Common myeloid progenitor, CD34-positive (primary cell): ENCODE measurements around the gene PMFBP1.

ENCODE experiments used
- CTCF ChIA-PET: fragments of 350-600 bp; sonication (Branson Sonifier 250); formaldehyde crosslinking; loops from one replicate; lab custom pipeline; 2021; ENCODE audit warnings: antibody characterized with exemption; lab: Charles Lee
- POLR2A ChIA-PET: fragments of 350-600 bp; sonication (Branson Sonifier 250); formaldehyde crosslinking; loops from one replicate; lab custom pipeline; 2021; ENCODE audit warnings: antibody characterized with exemption; lab: Charles Lee
- DNase-seq, 3 donors: peaks; one replicate each; pipeline versions ENCODE4 v3.0.0 to v3.0.0-alpha.2; 2013
- H3K27ac ChIP-seq, 2 experiments: 1 replicate in 1 of 2; 2 replicates in 1 of 2; pipeline ENCODE4 v1.7.0; 2013; ENCODE audit warnings: inconsistent platforms in 2 of 2, low read length in 2 of 2, mild to moderate bottlenecking in 2 of 2, low read depth in 1 of 2, moderate library complexity in 1 of 2; ENCODE audit not compliant: severe bottlenecking in 2 of 2, insufficient read depth in 1 of 2, poor library complexity in 1 of 2
- H3K27me3 ChIP-seq, 5 experiments: replicated peaks in 2 of 5; 1 replicate in 3 of 5; 2 replicates in 2 of 5; pipeline versions ENCODE4 v1.6.1 to v1.7.0; 2013; ENCODE audit warnings: low read length in 4 of 5, mild to moderate bottlenecking in 2 of 5, moderate library complexity in 2 of 5, inconsistent platforms in 1 of 5; ENCODE audit not compliant: insufficient read depth in 5 of 5, control insufficient read depth in 4 of 5
- H3K36me3 ChIP-seq, 4 experiments: 1 replicate in 2 of 4; 2 replicates in 2 of 4; pipeline versions ENCODE4 v1.6.1 to v1.7.0; 2013; ENCODE audit warnings: low read length in 3 of 4, control low read depth in 1 of 4, mild to moderate bottlenecking in 1 of 4; ENCODE audit not compliant: control insufficient read depth in 4 of 4, insufficient read depth in 4 of 4
- H3K4me1 ChIP-seq, 4 experiments: 1 replicate in 3 of 4; 2 replicates in 1 of 4; pipeline versions ENCODE4 v1.6.1 to v1.7.1; 2013; ENCODE audit warnings: low read length in 3 of 4, mild to moderate bottlenecking in 3 of 4, control low read depth in 1 of 4, inconsistent platforms in 1 of 4, moderate library complexity in 1 of 4; ENCODE audit not compliant: control insufficient read depth in 4 of 4, insufficient read depth in 4 of 4; ENCODE audit errors: control extremely low read depth in 1 of 4
- H3K4me3 ChIP-seq, 7 experiments: 1 replicate in 4 of 7; 2 replicates in 3 of 7; pipeline versions ENCODE4 v1.5.1 to v1.7.0; 2013; ENCODE audit warnings: mild to moderate bottlenecking in 7 of 7, low read length in 6 of 7, moderate library complexity in 6 of 7, inconsistent platforms in 2 of 7, low read depth in 2 of 7, control low read depth in 1 of 7; ENCODE audit not compliant: insufficient read depth in 4 of 7, control insufficient read depth in 1 of 7; ENCODE audit errors: extremely low read depth in 1 of 7
- H3K9me3 ChIP-seq, 5 experiments: 1 replicate in 4 of 5; 2 replicates in 1 of 5; pipeline versions ENCODE4 v1.6.1 to v1.7.1; 2013; ENCODE audit warnings: low read length in 4 of 5, mild to moderate bottlenecking in 2 of 5, inconsistent platforms in 1 of 5, low read depth in 1 of 5, moderate library complexity in 1 of 5; ENCODE audit not compliant: control insufficient read depth in 4 of 5, insufficient read depth in 2 of 5; ENCODE audit errors: control extremely low read depth in 1 of 5
- WGBS: methylation state at CpG from one replicate; pipeline ENCODE4 v1.1.5; 2013; ENCODE audit not compliant: insufficient coverage; 5-methylcytosine and 5-hydroxymethylcytosine counted together

The PMFBP1 gene

GRCh38 chr16:72125635-72126428 lies 46.1 kb downstream of the PMFBP1 start:
- WGBS: 85% methylated on average over 6 of the region's 9 CpGs
- no peaks in the 10 kb centered on the region for H3K27me3 ChIP-seq
- ChIA-PET CTCF (interaction anchor here (0.6 to 2.9 kb wide), 9 partner anchors 9 to 1980 kb away, joined by 3 to 20 read pairs (median 5); no protein-coding TSS in a partner anchor), POLR2A (no interaction called here)
- H3K9me3 ChIP-seq: no peaks in the 10 kb centered on the region
- H3K27ac ChIP-seq: no peak overlapping the region
- peaks cover 0 to 15% (median 2%) of the 10 kb centered on the region in 4 experiments for H3K4me1 ChIP-seq
- no peak overlapping the region for H3K4me3 ChIP-seq
- DNase-seq: no peak
- H3K36me3 ChIP-seq: peaks cover 0 to 2% (median 0%) of the 10 kb centered on the region in 4 experiments

DNA sequence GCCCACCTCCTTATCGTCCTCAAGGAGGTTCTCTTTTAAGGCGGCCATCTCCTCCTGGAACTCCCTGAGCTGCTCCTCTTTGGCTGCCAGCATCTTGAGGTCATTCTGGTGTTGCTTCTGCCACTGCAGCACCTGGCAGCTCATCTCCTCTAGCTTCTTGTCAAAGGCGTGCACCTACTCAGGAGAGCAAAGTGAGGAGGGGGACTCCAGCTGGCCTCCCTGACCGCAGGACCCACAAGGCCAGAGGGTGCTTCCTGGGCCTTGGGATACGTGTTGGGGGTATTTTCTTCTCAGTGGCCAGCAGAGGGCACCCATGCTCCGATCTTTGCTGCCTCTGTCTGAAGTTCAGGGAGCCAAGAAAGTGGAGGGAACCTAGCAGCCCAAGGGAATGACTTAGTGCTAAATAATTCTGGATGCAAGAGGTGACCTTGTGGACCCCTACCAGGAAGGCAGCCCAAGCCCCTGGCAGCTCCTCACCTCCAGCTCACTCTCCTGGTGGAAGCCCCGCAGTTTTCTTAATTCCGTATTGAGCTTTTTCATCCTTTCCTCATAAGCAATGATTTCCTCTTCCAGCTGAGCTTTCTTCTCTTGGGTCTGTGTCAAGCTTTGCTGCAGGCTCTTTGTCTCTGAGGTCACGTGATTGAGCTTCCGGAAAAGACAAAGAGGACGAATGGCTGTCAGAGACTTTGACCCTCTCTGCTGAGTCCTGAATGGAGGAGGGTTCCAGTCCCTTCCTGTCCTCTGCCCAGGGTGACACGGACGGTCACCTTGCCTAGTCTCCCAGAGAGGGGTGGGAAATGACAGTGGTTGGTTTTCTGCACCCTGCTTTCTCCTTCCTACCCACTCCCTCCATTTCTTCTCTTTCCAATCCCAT lies 47.0 kb downstream of the PMFBP1 start:
- Histone ChIP-seq H3K27me3 (no peaks in the 10 kb centered on the region), H3K27ac (no peak overlapping the region), H3K9me3 (no peaks in the 10 kb centered on the region), H3K36me3 (peaks cover 0 to 2% (median 0%) of the 10 kb centered on the region in 4 experiments), H3K4me1 (peaks cover 0 to 15% (median 2%) of the 10 kb centered on the region in 4 experiments), H3K4me3 (no peak overlapping the region)
- WGBS: 69% methylated on average over 8 of the region's 13 CpGs
- ChIA-PET CTCF (interaction anchor here (0.6 to 2.9 kb wide), 15 partner anchors 9 to 1981 kb away, joined by 3 to 20 read pairs (median 3); no protein-coding TSS in a partner anchor), POLR2A (no interaction called here)
- peak; percentile 56 to 80 (median 68) for DNase-seq

- H3K4me3 ChIP-seq: no peak overlapping the region
- H3K4me1 ChIP-seq: peaks cover 0 to 15% (median 2%) of the 10 kb centered on the region in 4 experiments
- ChIA-PET CTCF (interaction anchor here (0.6 to 2.9 kb wide), 10 partner anchors 8 to 1754 kb away, joined by 3 to 20 read pairs (median 4); no protein-coding TSS in a partner anchor), POLR2A (no interaction called here)
- no peaks in the 10 kb centered on the region for H3K9me3 ChIP-seq
- no peak for DNase-seq
- H3K27ac ChIP-seq: no peak overlapping the region
- H3K27me3 ChIP-seq: no peaks in the 10 kb centered on the region
- WGBS: 100% methylated on average over 3 of the region's 3 CpGs
- H3K36me3 ChIP-seq: peaks cover 0 to 2% (median under 1%) of the 10 kb centered on the region in 4 experiments
These were observed 47.8 kb downstream of the PMFBP1 start for GRCh38 chr16:72124148-72124547.

GRCh38 chr16:72123426-72123825 lies 48.5 kb downstream of the PMFBP1 start:
- ChIA-PET POLR2A (no interaction called here), CTCF (interaction anchor here (2.6 to 2.9 kb wide), 2 partner anchors 343 to 1755 kb away, joined by 10 to 20 read pairs; no protein-coding TSS in a partner anchor)
- no peak overlapping the region for H3K4me3 ChIP-seq
- no peak overlapping the region for H3K27ac ChIP-seq
- DNase-seq: no peak
- 92% methylated on average over 7 of the region's 8 CpGs for WGBS
- peaks cover 0 to 2% (median under 1%) of the 10 kb centered on the region in 4 experiments for H3K36me3 ChIP-seq
- H3K9me3 ChIP-seq: no peaks in the 10 kb centered on the region
- H3K4me1 ChIP-seq: peaks cover 0 to 15% (median 2%) of the 10 kb centered on the region in 4 experiments
- H3K27me3 ChIP-seq: no peaks in the 10 kb centered on the region

- H3K36me3 ChIP-seq: peaks cover 0 to 2% (median 0%) of the 10 kb centered on the region in 4 experiments
- ChIA-PET CTCF (interaction anchor here (2.6 kb wide), 1 partner anchor 1755 kb away, joined by 10 read pairs; no protein-coding TSS in a partner anchor), POLR2A (no interaction called here)
- H3K27ac ChIP-seq: no peak overlapping the region
- 91% methylated on average over 10 of the region's 11 CpGs for WGBS
- no peaks in the 10 kb centered on the region for H3K9me3 ChIP-seq
- peaks cover 0 to 15% (median 2%) of the 10 kb centered on the region in 4 experiments for H3K4me1 ChIP-seq
- no peak for DNase-seq
- H3K27me3 ChIP-seq: no peaks in the 10 kb centered on the region
- no peak overlapping the region for H3K4me3 ChIP-seq
These were observed 49.0 kb downstream of the PMFBP1 start for GRCh38 chr16:72122916-72123315.

DNA sequence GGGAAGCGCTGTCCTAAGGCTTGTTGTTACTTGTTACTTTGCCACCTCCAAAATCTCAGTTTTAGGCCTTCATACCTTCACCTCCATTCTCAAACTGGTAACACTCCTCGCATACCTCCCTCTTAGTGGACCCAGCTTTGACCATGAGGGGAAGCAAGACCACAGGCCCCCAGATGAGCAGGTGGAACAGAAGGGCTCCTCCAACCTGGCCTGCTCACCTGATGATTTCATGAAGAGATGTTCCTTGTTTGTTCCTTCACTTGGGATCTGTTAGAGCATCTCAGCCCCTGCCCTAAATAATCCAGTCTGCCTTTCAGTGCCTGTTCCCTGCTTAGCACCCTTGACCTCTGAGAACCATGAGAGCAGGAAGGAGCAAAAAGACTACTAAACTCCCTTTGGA lies 49.6 kb downstream of the PMFBP1 start:
- POLR2A ChIA-PET: no interaction called here
- Histone ChIP-seq H3K36me3 (peaks cover 0 to 2% (median 0%) of the 10 kb centered on the region in 4 experiments), H3K9me3 (no peaks in the 10 kb centered on the region), H3K27me3 (no peaks in the 10 kb centered on the region), H3K4me3 (no peak overlapping the region), H3K4me1 (peaks cover 0 to 15% (median 2%) of the 10 kb centered on the region in 4 experiments), H3K27ac (no peak overlapping the region)
- WGBS: no CpG with 5 or more reads among the region's 2 CpGs
- CTCF ChIA-PET: interaction anchor here (0.7 kb wide), 1 partner anchor 345 kb away, joined by 4 read pairs; no protein-coding TSS in a partner anchor
- DNase-seq: no peak
